H1 (cell line): Measurements from ENCODE around the gene ANAPC5.
"Not testable (repeated sequence)": the region's sequence is repeated elsewhere in the genome, so short reads cannot be mapped to it uniquely, and the experiment has no call there.

Experiments used
- CHD2 ChIP-seq: IDR thresholded peaks from 2 replicates; pipeline ENCODE4 v1.6.1; 2012; ENCODE audit warnings: low read length, improper control_type of control experiment
- EZH2 ChIP-seq: fragments of 200-600 bp; sonication (generic); IDR thresholded peaks from 2 replicates; pipeline ENCODE4 v1.7.1; 2012; ENCODE audit warnings: low read depth, mild to moderate bottlenecking, moderate library complexity, low read length, inconsistent platforms; ENCODE audit not compliant: severe bottlenecking
- GABPA ChIP-seq: IDR thresholded peaks from 2 replicates; pipeline ENCODE4 v1.6.1; 2011; ENCODE audit warnings: mild to moderate bottlenecking, low read length, moderate library complexity, borderline replicate concordance; ENCODE audit not compliant: insufficient read depth

DNA sequence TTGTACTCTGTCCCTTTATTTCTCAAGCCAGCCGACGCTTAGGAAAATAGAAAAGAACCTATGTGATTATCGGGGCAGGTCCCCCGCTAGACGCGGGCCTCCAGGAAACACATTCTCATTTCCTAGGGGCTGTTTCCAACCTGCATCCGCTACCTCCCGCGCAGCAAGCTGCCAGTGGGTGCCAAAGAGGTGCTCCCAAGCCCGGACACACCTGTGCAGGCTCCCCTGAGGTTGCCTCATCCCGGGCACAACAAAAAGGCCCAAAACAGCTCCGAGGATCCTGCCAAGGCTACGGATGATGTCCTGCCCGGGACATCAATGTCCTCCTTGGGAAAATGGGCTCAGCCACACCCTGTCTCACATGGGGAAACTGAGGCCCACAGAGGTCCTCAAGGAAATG, 71.1 kb downstream of the ANAPC5 start:
- not testable (repeated sequence) for TF ChIP-seq GABPA, CHD2, EZH2
